Neural cell (in vitro differentiated cells): ENCODE measurements around the gene ROCK1.

ENCODE experiments used
- CTCF ChIP-seq: fragments of 450-650 bp; IDR thresholded peaks from 2 replicates; pipeline ENCODE4 v1.5.1; 2014; ENCODE audit warnings: antibody characterized with exemption, mild to moderate bottlenecking, moderate library complexity; ENCODE audit not compliant: poor library complexity, severe bottlenecking
- EP300 ChIP-seq: fragments of 450-650 bp; conservative IDR thresholded peaks from 2 replicates; pipeline ENCODE4 v1.6.1; 2014; ENCODE audit warnings: antibody characterized with exemption, mild to moderate bottlenecking, moderate library complexity; ENCODE audit not compliant: poor library complexity, severe bottlenecking
- EZH2 ChIP-seq: fragments of 200-600, 300-800 bp; shearing (Covaris generic), sonication (generic); IDR thresholded peaks from 2 replicates; pipeline ENCODE4 v1.6.1; 2014; ENCODE audit warnings: antibody characterized with exemption, low read length, borderline replicate concordance, mild to moderate bottlenecking; ENCODE audit not compliant: insufficient read depth, poor library complexity, severe bottlenecking
- POLR2AphosphoS5 ChIP-seq: IDR thresholded peaks from 2 replicates; pipeline ENCODE4 v1.6.1; 2012
- RAD21 ChIP-seq: fragments of 450-650 bp; conservative IDR thresholded peaks from 2 replicates; pipeline ENCODE4 v1.6.1; 2014; ENCODE audit warnings: antibody characterized with exemption, mild to moderate bottlenecking, moderate library complexity
- REST ChIP-seq: IDR thresholded peaks from 2 replicates; pipeline ENCODE4 v1.6.1; 2012; ENCODE audit warnings: borderline replicate concordance
- SMC3 ChIP-seq: fragments of 450-650 bp; conservative IDR thresholded peaks from 2 replicates; pipeline ENCODE4 v1.6.1; 2014; ENCODE audit warnings: antibody characterized with exemption, mild to moderate bottlenecking, moderate library complexity; ENCODE audit not compliant: poor library complexity
- TAF1 ChIP-seq: IDR thresholded peaks from 2 replicates; pipeline ENCODE4 v1.6.1; 2012; ENCODE audit warnings: low read depth

GRCh38 chr18:21047126-21047525 is 64.5 kb downstream of the ROCK1 start:
- TF ChIP-seq EZH2 (no peak), CTCF (no peak), REST (no peak), EP300 (no peak), SMC3 (no peak), TAF1 (no peak), POLR2AphosphoS5 (no peak), RAD21 (no peak)
